H1 (cell line): Measurements from ENCODE around the gene NMD3. TPM values are rescaled to one million over a fixed set of nuclear protein-coding genes. Genes with fewer than 3 reads are reported as not detected.

Experiments used
- BRCA1 ChIP-seq: IDR thresholded peaks from 2 replicates; pipeline ENCODE4 v1.6.1; 2012; ENCODE audit warnings: low read depth, low read length, improper control_type of control experiment
- CHD7 ChIP-seq: fragments of 300-600 bp; sonication (generic); IDR thresholded peaks from 2 replicates; pipeline ENCODE4 v1.7.1; 2012; ENCODE audit warnings: low read length, moderate library complexity, mild to moderate bottlenecking, inconsistent platforms; ENCODE audit not compliant: insufficient replicate concordance
- HDAC2 ChIP-seq, 2 experiments: fragments of 300-600 bp in 1 of 2; sonication (generic) in 1 of 2; IDR thresholded peaks; 2 replicates each; pipeline ENCODE4 v1.6.1; 2011 to 2012; ENCODE audit warnings: low read depth in 2 of 2, low read length in 2 of 2, mild to moderate bottlenecking in 2 of 2, moderate library complexity in 2 of 2, borderline replicate concordance in 1 of 2, inconsistent platforms in 1 of 2
- NANOG ChIP-seq: IDR thresholded peaks from 2 replicates; pipeline ENCODE4 v1.6.1; 2011; ENCODE audit warnings: low read length, low read depth, mild to moderate bottlenecking, inconsistent platforms; ENCODE audit not compliant: insufficient read depth, poor library complexity, severe bottlenecking
- RBBP5 ChIP-seq: IDR thresholded peaks from 2 replicates; pipeline ENCODE4 v1.7.1; 2012; ENCODE audit warnings: low read depth, mild to moderate bottlenecking, inconsistent platforms, low read length, moderate library complexity, borderline replicate concordance
- SUZ12 ChIP-seq: fragments of 200-600 bp; sonication (generic); IDR thresholded peaks from 2 replicates; pipeline ENCODE4 v1.6.1; 2012; ENCODE audit warnings: mild to moderate bottlenecking, inconsistent platforms, low read length, moderate library complexity, mixed read lengths
- polyA plus RNA-seq, 7 experiments: library from polyadenylated mRNA; depleted of rRNA in 3 of 7; stranded (reverse) in 5 of 7; unstranded in 2 of 7; fragments of >200 nt in 5 of 7; fragments of 200-250 nt in 2 of 7; gene quantifications; 1 replicate in 5 of 7; 2 replicates in 1 of 7; 4 replicates in 1 of 7; pipeline versions ENCODE4 v1.2.1 to v1.2.3, GENCODE V29; 2011 to 2013; ENCODE audit warnings: missing spikeins in 2 of 7, mixed read lengths in 2 of 7
- total RNA-seq: library from RNA; stranded (reverse); fragmentation: NEBNext Ultra II Directional; extraction: Animal tissue kit (Norgen Biotek cat#: 25700); gene quantifications from 2 replicates; pipeline ENCODE4 v1.2.1, GENCODE V29; 2021

Gene NMD3
- total and polyA plus RNA-seq, 2 of the 8 experiments (the other 6 are each of a cell fraction or from before 2014, with no cell fraction given), result 12.1 to 64.2 TPM

GRCh38 chr3:161239700-161240099, 18.6 kb downstream of the NMD3 start (continued):
- TF ChIP-seq CHD7 (no peak), HDAC2 (IDR thresholded peaks at IDR 0.05; ENCODE audit: borderline replicate concordance in 1 of 2, low read depth in 2 of 2, low read length in 2 of 2) (no peak), RBBP5 (no peak), BRCA1 (no peak), NANOG (no peak), SUZ12 (no peak)
